GM21528 (cell line): ENCODE data around the gene LRTM2.
"Not testable (repeated sequence)": the region's sequence is repeated elsewhere in the genome, so short reads cannot be mapped to it uniquely, and the experiment has no call there.

ENCODE experiments used
- ATAC-seq: cut with Tn5 transposase; IDR thresholded peaks from one replicate; pipeline ENCODE4 v1.9.1; 2021; ENCODE audit warnings: mild to moderate bottlenecking, moderate library complexity; ENCODE audit not compliant: unreplicated experiment, low FRiP score

LRTM2 gene

GRCh38 chr12:1810201-1810930 is 10.0 kb upstream of the LRTM2 start:
- no peak for ATAC-seq

GRCh38 chr12:1810931-1811280 is 9.5 kb upstream of the LRTM2 start:
- ATAC-seq = no peak

GRCh38 chr12:1811281-1811947 is 9.0 kb upstream of the LRTM2 start:
- ATAC-seq = no peak

- no peak for ATAC-seq
These were observed 8.4 kb upstream of the LRTM2 start for GRCh38 chr12:1811948-1812291.

GRCh38 chr12:1812650-1813302 is 7.6 kb upstream of the LRTM2 start:
- no peak for ATAC-seq

GRCh38 chr12:1814266-1814665 is 6.1 kb upstream of the LRTM2 start:
- ATAC-seq = no peak

- no peak for ATAC-seq
These were observed 5.3 kb upstream of the LRTM2 start for GRCh38 chr12:1815108-1815507.

GRCh38 chr12:1815814-1816729 is 4.3 kb upstream of the LRTM2 start:
- no peak for ATAC-seq

- no peak for ATAC-seq
These were observed 3.5 kb upstream of the LRTM2 start for GRCh38 chr12:1816730-1817348.

GRCh38 chr12:1817928-1818327 is 2.4 kb upstream of the LRTM2 start:
- ATAC-seq = not testable (repeated sequence)

- no peak for ATAC-seq
These were observed 1.3 kb upstream of the LRTM2 start for GRCh38 chr12:1819050-1819449.

- ATAC-seq = no peak
These were observed 794 bp upstream of the LRTM2 start for GRCh38 chr12:1819571-1819970.

GRCh38 chr12:1820896-1821291 is 529 bp downstream of the LRTM2 start:
- ATAC-seq = no peak

- ATAC-seq = no peak
These were observed 1.4 kb downstream of the LRTM2 start for GRCh38 chr12:1821805-1822204.

GRCh38 chr12:1822699-1823098 is 2.3 kb downstream of the LRTM2 start:
- no peak for ATAC-seq

- no peak for ATAC-seq
These were observed 2.9 kb downstream of the LRTM2 start for GRCh38 chr12:1823237-1823636.

- ATAC-seq = no peak
These were observed 5.2 kb downstream of the LRTM2 start for GRCh38 chr12:1825382-1826102.

GRCh38 chr12:1826401-1826800 is 6.0 kb downstream of the LRTM2 start:
- no peak for ATAC-seq

GRCh38 chr12:1826867-1827705 is 6.7 kb downstream of the LRTM2 start:
- ATAC-seq = no peak
